Stimulated activated CD4-positive, alpha-beta T cell treated with anti-CD3 and anti-CD28 coated beads, Interleukin-1b, Interleukin-23, amount 100 ng/mL, for 24 hours (primary cell): ENCODE data around the gene CHRND.

ENCODE experiments used
- DNase-seq, 4 experiments: peaks; one replicate each; pipeline ENCODE4 v3.0.0-alpha.2; 2020; ENCODE audit warnings: low read depth in 4 of 4, low spot score in 1 of 4

CHRND gene

DNA sequence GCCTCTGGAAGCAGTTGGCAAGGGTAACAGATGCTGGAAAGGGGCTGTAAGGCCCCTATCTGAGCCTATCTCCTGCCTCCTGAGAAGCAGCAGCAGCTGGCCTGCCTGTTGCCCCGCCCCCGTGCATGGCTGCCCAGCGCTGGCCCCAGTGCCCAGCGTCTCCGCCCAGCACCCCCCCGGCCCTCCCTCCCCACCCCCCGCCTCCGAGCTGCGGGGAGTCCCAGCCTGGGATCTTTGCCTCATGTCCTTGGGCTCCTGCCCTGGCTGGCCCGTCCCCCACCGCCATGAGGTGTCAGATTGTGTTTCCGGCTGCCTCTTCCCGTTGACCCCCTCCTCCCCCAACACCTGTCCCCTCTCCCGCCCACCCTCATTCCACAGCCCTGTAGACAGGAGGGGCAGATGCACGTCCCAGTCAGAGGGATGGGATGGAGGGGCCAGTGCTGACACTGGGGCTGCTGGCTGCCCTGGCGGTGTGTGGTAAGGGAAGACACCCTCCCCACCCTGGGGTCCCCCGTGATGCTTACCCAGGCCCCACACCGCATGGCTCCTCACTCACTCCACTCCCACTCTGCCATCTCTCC, at the start of gene CHRND:
TSS of gene CHRND (plus strand) at position 370 of the 581 bp plus-strand sequence. CDS start at position 426, 56 bp downstream.
- no peak for DNase-seq

- no peak for DNase-seq
These were observed 49.2 kb upstream of the CHRND start for GRCh38 chr2:232476791-232477190.

DNA sequence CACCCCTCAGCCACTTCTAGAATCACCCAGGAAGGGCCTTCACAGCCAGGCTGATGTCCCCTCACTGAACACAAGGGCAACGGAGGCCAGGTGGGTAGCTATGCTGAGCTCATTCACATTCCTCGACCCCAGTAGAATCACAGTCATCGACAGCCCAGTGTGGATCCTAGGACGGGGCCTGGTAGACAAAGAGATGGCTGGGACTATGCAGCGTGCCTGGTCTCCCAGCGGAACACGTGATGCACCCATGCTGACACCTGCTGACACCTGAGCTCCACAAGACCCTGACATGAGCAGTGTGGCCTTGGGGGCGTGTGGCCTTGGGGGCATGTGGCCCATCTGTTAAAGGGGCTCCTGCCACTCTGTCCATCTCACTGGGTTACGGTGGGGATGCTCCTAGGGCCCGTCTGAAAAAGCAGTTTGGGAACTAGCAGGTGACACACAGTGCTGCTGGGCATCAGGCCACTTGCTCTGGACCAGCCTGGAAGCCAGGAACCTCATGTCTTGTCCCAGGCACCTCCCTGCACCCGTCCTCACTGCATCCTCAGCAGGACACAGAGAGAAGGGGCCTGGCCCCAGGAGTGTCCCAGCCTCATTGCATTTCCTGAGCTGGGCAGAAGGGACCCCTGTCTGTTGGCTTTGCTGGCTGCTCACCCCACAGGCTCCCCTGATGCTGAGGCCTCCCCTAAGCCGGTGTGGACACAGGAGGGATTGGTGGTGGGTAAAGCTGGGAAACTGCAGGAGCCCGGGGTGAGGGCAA, 48.0 kb upstream of the CHRND start:
- DNase-seq: no peak

GRCh38 chr2:232478571-232479340, 47.2 kb upstream of the CHRND start:
- no peak for DNase-seq

DNA sequence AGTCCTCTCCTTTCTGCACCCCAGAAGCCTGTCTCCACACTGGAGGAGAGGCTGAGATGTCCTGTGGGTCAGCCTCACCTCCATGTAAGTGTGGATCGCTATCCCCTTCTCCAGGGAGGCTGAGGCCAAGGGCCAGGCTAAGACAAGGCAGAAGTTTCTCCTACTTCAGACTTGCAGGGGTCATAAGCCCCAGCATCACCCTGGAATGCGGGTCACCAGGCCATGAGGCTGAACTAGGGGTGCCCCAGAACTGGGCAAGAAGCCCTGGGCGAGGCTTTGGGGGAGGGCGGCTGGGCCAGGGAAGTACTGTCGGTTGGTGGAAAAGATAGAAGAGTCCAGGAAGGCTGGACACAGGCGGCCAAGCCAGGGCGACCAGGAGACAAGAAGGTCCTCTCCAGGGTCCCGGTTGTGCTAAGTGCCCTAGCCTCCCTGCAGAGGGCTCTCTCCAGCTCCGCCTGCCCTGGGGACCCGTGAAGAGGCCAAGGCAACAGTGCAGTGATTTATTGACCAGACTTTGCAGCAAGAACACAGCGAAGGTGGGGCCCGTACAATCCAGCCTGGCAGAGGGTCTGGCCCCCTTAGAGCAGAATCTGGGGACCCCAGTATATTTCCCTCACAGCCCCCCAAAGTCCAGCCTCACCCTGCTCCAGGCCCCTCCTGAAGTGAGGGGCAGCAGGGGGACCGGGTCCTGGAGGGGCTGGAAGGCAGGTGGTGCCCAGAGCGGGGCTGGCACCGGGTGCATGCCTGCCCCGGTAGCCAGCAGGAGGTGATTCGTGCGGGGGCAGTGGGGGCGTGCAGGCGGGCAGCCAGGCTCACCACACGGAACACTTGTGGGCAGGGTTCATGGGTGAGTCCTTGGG, 46.4 kb upstream of the CHRND start:
- DNase-seq: no peak

DNA sequence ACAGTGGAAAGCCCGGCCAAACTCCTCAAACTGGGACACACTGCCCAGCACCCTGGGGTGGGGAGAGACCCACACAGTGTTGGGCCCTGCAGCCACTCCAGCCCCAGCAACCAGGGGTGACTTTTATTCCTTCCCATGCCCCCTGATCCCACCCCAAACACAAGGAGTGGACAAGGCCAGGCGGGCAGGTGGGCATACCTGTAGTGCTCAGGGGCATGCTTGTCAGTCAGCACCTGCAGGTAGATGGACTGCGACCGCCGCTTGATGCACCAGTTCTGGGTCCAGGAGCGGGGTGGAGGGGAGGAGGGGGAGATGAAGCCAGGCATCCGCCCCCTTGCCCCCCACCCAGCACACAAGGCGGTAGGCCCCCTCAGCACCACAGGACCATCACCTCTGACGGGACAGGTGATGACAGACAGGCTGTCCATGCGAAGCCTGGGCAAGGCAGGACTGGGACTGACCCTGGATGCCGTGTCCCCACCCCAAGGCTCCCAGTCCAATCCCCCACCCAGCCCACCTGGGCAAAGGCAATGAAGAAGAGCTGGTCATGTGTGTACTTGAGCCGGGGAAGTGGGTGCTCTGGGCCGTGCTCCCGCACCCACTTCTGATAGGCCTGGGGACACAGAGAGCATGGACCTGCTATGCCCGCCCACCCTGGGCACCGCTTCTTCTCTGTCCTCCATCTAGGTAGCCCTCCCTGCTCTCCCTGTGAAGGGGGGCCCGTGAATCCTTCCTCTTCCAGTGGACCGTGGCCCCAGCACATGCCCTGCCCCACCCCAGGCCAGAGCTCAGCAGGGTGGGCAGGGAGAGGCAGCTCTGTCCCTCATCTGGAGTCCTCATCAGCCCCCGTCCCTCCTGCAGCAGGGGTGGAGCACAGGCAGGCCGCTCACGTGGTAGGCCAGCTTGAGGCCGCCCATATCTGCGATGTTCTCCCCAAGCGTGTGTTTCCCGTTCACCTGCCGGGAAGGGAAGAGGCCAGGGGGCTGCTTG, 45.5 kb upstream of the CHRND start:
- no peak for DNase-seq

DNA sequence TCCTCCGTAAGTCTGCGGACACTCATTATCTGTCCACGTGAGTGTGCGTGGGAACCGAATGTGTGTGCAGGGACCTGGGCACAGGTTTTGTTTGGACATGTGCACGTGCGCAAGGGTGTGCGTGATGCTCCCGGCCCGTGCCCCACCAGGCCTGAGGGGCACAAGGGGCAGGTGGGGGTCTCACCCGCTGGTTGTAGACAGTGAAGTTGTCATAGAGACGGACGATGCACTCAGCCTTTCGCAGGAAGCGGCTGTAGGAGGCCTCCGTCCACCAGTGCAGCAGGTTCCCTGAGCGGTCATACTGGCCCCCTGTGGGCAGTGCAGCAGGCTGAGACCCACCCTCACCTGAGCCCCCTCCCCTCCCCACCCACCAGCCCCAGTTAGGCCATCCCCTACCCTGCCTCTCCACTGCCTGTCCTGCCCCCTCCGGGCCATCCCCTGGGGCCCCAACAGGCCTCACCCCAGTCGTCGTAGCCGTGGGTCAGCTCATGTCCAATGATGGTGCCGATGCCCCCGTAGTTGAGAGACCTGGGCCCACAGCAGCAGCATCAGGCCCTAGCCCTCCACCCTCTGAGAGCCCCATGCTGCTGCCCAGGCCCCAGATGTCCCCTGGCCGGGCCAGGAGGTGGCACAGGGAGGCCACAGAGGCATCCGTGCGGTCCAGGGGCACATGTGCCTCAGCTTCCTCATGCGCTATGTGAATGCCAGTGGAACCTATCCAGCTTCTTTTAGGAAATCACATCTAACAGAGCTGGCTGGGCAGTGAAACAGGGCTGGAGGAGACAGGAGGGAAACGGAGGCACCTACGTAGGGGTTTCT, 44.4 kb upstream of the CHRND start:
- DNase-seq: no peak

GRCh38 chr2:232482301-232483238, 43.4 kb upstream of the CHRND start:
- DNase-seq: no peak

GRCh38 chr2:232483311-232483922, 42.5 kb upstream of the CHRND start:
- DNase-seq: no peak

GRCh38 chr2:232483923-232484627, 41.9 kb upstream of the CHRND start:
- DNase-seq: no peak

DNA sequence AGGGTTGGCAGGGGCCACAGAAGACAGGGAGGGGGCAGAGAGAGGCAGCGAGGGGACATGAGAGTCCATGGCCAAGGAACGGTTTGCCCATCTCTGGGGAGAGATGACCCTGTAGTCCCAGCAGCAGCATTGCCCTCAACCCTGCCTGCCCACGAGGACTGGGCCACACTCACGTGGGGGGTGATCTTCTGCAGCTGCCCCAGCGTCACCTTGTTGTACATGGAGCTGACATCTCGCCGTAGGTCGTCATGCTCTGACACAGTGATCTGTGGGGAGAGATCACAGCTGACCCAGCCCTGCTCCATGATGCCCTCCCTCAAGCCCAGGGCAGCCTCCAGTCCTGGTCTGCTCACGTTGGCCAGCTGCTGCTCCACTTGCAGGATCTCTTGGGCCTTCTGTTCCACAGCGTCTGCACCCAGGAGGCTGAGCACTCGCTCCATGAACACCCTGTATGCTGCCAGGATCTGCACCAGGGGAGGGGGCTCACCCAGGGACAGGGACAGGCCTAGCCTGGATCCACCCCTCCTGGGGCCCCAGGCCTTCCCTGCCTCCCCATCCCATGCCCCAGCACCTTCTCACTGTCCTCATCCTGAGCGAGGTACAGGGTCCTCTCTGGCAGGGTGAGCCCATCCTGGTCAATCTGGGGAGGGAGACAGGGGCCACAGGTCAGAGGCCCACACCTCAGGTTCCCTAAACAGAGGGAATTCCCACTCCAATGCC, 41.2 kb upstream of the CHRND start:
- DNase-seq: no peak

- no peak for DNase-seq
These were observed 40.6 kb upstream of the CHRND start for GRCh38 chr2:232485348-232485756.

GRCh38 chr2:232485757-232486557, 40.0 kb upstream of the CHRND start:
- DNase-seq: no peak

- DNase-seq: no peak
These were observed 39.2 kb upstream of the CHRND start for GRCh38 chr2:232486558-232487384.
